Liver (tissue), 3 donors: ENCODE data around the gene NTM.

Source experiments
- CTCF ChIP-seq: fragments of 150-350 bp; IDR thresholded peaks from 2 replicates; pipeline ENCODE4 v1.5.1; 2017; ENCODE audit warnings: improper control_type of control experiment, low read depth, low read length; ENCODE audit not compliant: missing input control
- EGR1 ChIP-seq, 2 donors: IDR thresholded peaks; 2 replicates each; pipeline ENCODE4 v1.6.1; 2016 to 2018; ENCODE audit warnings: antibody characterized with exemption in 2 of 2, low read depth in 2 of 2
- JUND ChIP-seq, 2 donors: IDR thresholded peaks; 2 replicates each; pipeline ENCODE4 v1.6.1; 2016; ENCODE audit warnings: antibody characterized with exemption in 2 of 2
- RAD21 ChIP-seq, 2 donors: IDR thresholded peaks; 2 replicates each; pipeline ENCODE4 v1.6.1; 2016; ENCODE audit warnings: antibody characterized with exemption in 2 of 2, mild to moderate bottlenecking in 2 of 2
- REST ChIP-seq: IDR thresholded peaks from 2 replicates; pipeline ENCODE4 v1.6.1; 2016; ENCODE audit warnings: antibody characterized with exemption, mild to moderate bottlenecking
- TAF1 ChIP-seq: conservative IDR thresholded peaks from 2 replicates; pipeline ENCODE4 v1.6.1; 2016; ENCODE audit warnings: antibody characterized with exemption, mild to moderate bottlenecking
- YY1 ChIP-seq: IDR thresholded peaks from 2 replicates; pipeline ENCODE4 v1.6.1; 2016; ENCODE audit warnings: antibody characterized with exemption, mild to moderate bottlenecking
- donor health status: healthy.
- donor health status: healthy.

GRCh38 chr11:131499199-131499598 lies 128.8 kb downstream of the NTM start:
- TF ChIP-seq TAF1 (no peak), CTCF (no peak), RAD21 (IDR thresholded peaks at IDR 0.05) (no peak), JUND (IDR thresholded peaks at IDR 0.05) (no peak), REST (no peak), EGR1 (IDR thresholded peaks at IDR 0.05; ENCODE audit: low read depth in 2 of 2) (no peak), YY1 (no peak)
